ENCODE data around the gene POU5F2.

- no peak for TF ChIP-seq POLR2A (IDR thresholded peaks at IDR 0.05)
- no peak for TF ChIP-seq POLR2AphosphoS5 (IDR thresholded peaks at IDR 0.05)
These were observed 44.1 kb upstream of the POU5F2 start for GRCh38 chr5:93785475-93785874.
